NCI-H774 (cell line): ENCODE measurements around the gene FBXO40.
"Not testable (repeated sequence)": the region's sequence is repeated elsewhere in the genome, so short reads cannot be mapped to it uniquely, and the experiment has no call there.

Experiments used
- DNase-seq: peaks from one replicate; lab custom pipeline; 2025; lab: John Stamatoyannopoulos, UW

The FBXO40 gene

GRCh38 chr3:121592856-121593702, at the start of gene FBXO40:
Gene FBXO40, plus strand, starts transcription at chr3:121593379. Its CDS starts 27,197 bp downstream, at chr3:121620576.
- peak; percentile 69 for DNase-seq

GRCh38 chr3:121545049-121545573, 48.1 kb upstream of the FBXO40 start:
- no peak for DNase-seq

GRCh38 chr3:121545574-121546455, 47.4 kb upstream of the FBXO40 start, which contains the start of gene POLQ:
Gene POLQ, minus strand, starts transcription at chr3:121545988. Its CDS starts 111 bp downstream, at chr3:121545877.
- DNase-seq = peak; percentile 74

GRCh38 chr3:121552379-121552778, 40.8 kb upstream of the FBXO40 start:
- DNase-seq = no peak

- DNase-seq = no peak
Observed at GRCh38 chr3:121552797-121553196, 40.4 kb upstream of the FBXO40 start.

- no peak for DNase-seq
Observed at GRCh38 chr3:121557426-121557934, 35.7 kb upstream of the FBXO40 start.

DNA sequence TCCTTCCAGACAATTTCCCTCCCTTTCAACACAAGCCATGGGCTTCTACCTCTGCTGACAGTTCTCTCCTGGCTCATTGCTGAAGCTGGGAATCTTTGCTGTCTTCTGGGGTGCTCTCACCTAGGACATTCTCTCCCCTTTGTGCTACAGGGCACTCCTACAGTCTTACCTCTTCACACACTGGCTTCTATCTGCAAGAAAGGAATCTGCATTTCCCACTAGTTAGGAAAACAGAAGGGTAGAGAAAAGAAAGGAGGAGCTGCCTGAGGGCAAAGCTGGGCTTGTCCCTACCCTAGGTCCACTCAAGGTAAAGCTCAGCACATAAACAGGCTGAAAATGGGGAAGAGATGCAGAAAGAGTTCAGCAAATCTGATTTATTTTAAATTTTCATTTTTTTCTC, 31.0 kb upstream of the FBXO40 start:
- no peak for DNase-seq

DNA sequence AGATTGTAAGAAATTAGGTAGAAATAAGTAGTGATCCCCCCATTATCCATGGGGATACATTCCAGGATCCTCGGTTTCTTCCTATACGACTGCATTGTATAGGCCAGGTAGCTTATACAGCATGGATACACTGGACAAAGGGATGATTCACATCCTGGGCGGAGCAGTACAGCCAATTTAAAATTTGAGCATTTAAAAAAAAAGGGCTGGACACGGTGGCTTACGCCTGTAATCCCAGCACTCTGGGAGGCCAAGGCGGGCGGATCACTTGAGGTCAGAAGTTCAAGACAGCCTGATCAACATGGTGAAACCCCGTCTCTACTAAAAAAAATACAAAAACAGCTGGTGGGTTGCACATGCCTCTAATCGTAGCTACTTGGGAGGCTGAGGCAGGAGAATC, 26.4 kb upstream of the FBXO40 start:
- DNase-seq = no peak

- no peak for DNase-seq
Observed at GRCh38 chr3:121567649-121568048, 25.5 kb upstream of the FBXO40 start, which contains the start of gene ARGFX. Gene ARGFX, plus strand, starts transcription at chr3:121567949. Its CDS starts 2,765 bp downstream, at chr3:121570714.

- peak; percentile 19 for DNase-seq
Observed at GRCh38 chr3:121574449-121574848, 18.7 kb upstream of the FBXO40 start.

DNA sequence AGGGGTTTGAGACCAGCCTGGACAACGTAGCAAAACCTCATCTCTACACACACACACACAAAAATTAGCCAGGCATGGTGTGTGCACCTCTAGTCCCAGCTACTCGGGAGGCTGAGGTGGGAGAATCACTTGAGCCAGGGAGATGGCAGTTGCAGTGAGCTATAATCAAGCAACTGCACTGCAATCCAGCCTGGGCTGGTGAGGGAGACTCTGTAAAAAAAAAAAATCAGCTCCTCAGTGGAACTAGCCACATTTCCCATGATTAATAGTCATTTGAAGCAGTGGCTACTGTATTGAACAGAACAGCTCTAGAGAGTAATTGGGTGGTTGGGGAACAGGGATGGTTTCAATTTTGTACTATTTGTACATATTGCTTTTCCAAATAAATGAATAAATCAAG, 11.5 kb upstream of the FBXO40 start:
- DNase-seq = no peak

DNA sequence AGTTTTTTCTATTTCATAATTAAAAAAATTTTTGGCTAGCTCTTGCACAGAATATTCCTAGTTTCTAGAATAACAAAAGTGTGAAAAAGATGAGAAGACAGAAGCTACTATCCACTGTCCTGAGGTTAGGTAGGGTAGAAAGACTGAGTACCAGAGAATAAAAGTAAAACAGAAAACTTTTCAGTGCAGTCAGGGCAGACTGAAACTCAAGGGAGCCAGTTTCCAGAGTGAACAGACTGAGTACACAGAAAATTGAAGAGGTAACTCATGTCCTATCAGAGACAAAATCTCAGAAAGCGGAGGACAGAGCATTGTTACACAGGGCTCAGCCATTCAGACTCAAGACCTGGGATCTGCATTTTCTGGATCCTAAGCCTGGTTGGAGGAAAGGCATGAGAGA, 8.8 kb upstream of the FBXO40 start:
- DNase-seq = no peak

- DNase-seq = not testable (repeated sequence)
Observed at GRCh38 chr3:121593806-121594205, 627 bp downstream of the FBXO40 start.

DNA sequence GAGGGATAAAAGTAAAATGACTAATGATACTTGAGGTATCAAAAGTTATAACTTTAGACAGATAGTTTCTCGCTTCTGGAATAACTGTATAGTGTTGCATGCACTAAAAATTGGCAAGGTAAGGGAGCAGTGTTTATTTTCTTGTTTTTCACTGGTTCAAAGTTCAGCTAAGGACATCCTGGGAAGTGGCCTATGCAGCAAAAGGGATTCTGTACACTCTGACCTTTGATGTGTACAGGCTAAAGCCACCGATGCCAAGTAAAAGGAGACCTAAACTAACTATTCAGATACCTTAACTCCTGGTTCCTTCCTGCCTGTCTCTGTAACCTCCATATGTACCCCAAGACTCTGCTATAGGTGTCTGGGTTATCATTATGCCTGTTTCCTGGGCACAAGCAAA, 1.7 kb downstream of the FBXO40 start:
- no peak for DNase-seq

GRCh38 chr3:121595765-121596406, 2.7 kb downstream of the FBXO40 start:
- no peak for DNase-seq

DNA sequence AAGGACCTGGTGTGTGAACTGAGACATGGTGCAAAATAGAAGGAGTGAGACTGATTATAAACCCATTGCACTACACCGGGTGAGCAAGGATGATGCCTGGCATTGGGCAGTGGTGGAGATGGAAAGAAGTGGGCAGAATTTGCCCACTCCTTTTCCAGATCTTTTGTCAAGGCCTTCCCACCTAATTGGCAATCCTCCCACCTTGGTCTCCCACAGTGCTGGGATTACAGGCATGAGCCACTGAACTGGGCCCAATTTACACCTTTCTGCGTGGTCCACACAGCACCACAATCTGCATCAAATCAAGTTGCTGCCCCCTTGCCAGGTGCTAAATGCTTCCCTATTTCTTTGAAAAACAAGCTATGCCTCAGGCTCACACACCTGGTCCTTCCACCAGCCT, 5.4 kb downstream of the FBXO40 start:
- no peak for DNase-seq

DNA sequence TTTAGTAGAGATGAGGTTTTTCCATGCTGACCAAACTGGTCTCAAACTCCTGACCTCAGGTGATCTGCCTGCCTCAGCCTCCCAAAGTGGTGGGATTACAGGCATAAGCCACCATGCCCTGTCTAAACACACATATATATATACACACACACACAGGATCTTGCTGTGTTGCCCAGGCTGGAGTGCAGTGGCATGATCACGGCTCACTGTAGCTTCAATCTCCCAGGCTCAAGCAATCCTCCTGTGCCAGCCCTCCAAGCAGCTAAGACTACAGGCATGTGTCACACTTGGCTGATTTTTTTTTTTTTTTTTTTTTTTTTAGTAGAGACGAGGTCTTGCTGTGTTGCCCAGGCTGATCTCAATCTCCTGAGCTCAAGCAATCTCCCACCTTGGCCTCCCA, 6.7 kb downstream of the FBXO40 start:
- not testable (repeated sequence) for DNase-seq

GRCh38 chr3:121601212-121601812, 8.1 kb downstream of the FBXO40 start:
- no peak for DNase-seq

- no peak for DNase-seq
Observed at GRCh38 chr3:121604759-121605158, 11.6 kb downstream of the FBXO40 start.

DNA sequence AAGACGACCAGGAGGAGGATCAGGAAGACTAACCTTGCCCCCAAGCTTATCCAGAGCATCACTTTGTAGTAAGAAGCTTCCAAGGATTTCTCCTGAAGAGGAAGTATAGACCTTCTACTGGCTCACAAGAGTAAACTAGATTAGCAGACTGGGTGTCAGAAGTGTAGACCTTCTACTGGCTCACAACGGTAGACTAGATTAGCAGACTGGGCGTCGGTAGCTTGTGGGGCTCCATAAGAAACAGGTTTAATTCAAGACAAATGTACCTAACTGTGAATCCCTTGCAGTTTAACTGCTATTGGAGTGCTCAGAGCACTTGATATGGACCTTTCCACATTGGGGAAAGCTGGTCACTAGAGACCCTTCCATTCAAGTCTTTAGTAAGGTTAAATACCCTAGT, 12.9 kb downstream of the FBXO40 start:
- DNase-seq = no peak

GRCh38 chr3:121619691-121620090, 26.5 kb downstream of the FBXO40 start:
- DNase-seq = no peak
